NCI-H69 (cell line): ENCODE data around the gene DUSP15.

ENCODE experiments used
- DNase-seq: peaks from one replicate; lab custom pipeline; 2025; lab: John Stamatoyannopoulos, UW

DUSP15 gene

DNA sequence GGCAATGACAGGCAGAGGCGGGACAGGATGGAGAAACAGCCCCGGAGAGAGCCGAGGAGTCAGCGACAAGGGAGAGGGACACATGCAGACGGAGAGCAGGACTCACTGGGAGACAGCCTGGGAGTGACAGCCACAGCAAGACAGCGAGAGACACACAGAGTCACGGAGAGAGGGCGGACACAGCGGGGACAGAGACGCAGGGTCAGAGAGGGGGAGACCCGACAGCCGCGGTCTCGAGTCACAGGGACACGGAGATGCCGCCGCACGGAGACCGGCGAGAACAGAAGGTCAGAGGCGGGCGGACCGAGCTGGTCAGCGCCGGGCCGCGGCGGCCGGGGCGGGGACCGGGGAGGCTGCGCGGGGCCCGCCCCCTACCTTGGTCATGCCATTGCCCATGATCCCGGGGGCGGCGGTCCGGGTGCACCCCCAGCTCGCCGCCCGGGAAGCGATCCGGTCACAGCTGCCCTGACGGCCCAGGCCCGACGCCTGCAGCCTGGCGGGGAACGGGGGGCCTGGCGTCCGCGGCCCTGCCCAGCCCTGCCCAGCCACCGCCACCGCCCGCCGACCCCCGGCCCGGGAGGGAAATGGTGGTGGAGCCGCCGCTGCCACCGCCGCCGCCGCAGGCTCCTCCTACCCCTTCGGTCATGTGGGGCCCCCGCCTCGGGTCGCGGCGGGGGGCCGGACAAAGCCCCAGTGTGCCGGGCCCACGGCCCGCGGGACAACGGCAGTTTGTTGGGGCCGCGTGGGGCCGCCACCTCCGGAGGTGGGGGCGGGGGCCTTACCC lies at the start of gene DUSP15, which contains the start of gene TTLL9:
DUSP15 (minus strand) TSS at position 586 of the 784 bp plus-strand sequence; CDS start at position 396, 190 bp downstream.
TTLL9 (plus strand) TSS at position 693 of the 784 bp plus-strand sequence. CDS start 493 bp downstream, outside the sequence.
- DNase-seq = peak; percentile 69

- DNase-seq = no peak
Measured at GRCh38 chr20:31919410-31920155, 49.3 kb upstream of the DUSP15 start.

DNA sequence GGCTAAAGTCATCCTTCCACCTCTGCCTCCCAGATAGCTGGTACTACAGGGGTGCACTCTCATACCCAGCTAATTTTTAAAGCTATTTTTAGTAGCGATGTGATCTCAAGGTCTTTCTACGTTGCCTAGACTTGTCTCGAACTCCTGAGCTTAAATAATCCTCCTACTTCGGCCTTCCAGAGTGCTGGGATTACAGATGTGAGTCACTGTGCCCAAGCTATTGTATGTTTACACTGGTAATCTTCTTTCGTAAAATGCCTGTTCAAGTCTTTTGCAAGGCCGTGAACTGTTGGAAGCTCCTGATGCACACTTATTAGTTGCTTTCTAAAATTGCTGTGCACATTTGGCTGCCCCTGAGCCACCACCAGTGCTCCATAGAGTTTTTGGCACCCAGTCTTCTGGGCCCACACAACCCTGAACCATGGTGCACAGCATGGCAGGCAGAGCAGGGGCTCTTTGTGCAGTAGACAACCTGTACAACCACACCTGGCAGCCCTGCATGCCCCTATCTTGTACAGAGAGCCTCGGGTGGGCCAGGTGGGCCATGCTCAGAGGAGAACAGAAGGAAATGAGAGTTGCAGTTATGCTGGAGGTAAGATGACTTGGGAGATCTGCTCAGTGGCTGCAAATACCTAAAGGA lies 48.3 kb upstream of the DUSP15 start:
- no peak for DNase-seq

- DNase-seq = peak; percentile 54
Measured at GRCh38 chr20:31917962-31918412, 47.7 kb upstream of the DUSP15 start.

DNA sequence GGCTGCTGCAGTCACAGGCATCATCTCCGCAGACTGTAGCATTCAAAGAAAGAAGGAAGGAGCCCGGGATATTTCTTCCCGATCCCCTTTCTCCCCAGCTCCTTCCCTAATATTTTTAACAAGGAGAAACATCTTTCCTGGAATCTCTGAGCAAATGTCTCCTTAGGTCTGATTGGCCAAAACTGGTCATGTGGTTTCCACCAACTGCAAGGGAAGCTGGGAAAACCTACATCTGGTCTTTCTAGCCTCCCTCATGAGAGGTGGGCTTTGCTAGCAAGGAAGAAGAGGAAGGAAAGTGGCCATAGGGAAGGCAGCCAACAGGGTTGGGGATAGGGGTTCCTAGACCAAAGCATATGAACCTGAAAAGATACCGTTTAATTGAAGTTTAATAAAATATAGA lies 46.4 kb upstream of the DUSP15 start:
- no peak for DNase-seq

- peak; percentile 91 for DNase-seq
Measured at GRCh38 chr20:31915491-31916280, 45.4 kb upstream of the DUSP15 start.

DNA sequence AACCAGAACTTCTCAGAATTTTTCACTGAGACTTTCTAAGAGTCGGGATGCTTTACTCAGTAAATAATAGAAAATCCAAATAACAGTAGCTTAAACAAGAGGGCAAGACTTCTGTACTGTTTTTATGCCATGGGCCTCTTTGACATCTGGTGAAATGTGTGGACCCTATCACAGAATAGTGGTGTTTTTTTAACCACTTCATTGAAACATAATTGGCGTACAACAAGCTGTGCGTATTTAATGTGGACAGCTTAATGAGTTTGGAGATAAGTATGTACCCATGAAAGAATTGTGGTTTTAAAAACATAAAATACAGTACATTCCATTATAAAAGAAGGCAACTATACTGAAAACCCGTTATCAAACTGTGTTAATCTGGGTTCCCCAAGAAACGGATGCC lies 43.8 kb upstream of the DUSP15 start:
- peak; percentile 42 for DNase-seq

GRCh38 chr20:31913431-31914157 lies 43.3 kb upstream of the DUSP15 start:
- DNase-seq = no peak

DNA sequence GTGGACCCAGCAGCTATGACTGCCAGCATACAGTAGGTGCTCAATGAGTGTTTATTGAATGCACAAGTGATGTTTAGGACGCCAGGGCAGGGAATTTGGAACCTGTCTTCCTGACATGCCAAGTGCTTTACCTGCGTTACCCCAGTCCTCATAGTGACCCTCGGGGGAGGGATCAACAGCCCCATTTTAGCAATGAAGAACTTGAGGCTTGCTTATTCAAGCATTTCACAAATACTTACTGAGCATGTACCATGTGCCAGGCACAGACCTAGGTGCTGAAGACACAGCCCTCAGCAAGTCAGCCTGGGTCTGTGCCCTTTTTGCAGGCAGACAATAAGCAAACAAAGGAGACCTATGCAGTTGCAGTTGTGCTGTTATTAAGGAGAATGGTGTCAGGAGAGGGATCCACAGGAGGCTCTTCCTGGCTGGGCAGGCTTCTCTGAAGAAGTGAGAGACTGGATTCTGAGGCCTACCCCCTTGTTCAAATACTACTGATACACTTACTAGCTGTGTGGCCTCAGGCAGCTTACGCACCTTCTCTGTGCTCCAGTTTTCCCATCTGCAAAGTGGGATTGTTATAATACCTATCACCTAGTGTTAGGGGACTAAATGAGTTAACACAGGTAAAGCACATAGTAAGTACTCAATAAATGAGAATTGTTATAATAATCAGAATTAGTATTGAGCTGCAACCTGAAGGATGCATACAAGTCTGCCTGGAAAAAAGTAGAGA lies 39.9 kb upstream of the DUSP15 start:
- DNase-seq = peak; percentile 64

DNA sequence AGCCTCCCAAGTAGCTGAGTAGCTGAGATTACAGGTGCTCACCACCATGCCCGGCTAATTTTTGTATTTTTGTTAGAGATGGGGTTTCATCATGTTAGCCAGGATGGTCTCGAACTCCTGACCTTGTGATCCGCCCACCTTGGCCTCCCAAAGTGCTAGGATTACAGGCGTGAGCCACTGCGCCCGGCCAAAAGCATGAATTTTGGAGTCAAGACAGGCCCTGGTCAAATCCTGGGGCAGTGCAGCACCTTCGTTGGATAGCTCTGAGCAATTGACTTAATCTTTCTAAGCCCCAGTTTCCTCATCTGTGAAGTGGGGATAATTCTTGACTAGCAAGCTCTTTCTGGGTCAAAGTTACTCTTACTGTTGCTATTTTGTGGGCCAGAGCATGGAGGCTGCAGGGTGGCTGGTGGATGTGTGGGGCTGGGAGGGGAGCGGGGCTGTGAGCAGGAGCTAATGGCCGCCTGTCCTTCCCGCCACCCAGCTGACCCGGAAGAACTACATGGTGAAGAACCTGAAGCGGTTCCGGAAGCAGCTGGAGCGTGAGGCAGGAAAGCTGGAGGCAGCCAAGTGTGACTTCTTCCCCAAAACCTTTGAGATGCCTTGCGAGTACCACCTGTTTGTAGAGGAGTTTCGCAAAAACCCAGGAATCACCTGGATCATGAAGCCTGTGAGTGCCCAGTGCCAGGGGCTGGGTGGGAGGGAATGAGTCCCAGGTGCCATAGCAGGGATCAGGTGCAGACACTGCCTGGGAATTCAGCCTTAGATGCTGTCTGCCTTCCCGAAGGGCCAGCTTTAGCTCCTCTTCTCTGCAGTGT lies 39.1 kb upstream of the DUSP15 start:
- peak; percentile 15 for DNase-seq

- DNase-seq = no peak
Measured at GRCh38 chr20:31908424-31908823, 38.1 kb upstream of the DUSP15 start.

DNA sequence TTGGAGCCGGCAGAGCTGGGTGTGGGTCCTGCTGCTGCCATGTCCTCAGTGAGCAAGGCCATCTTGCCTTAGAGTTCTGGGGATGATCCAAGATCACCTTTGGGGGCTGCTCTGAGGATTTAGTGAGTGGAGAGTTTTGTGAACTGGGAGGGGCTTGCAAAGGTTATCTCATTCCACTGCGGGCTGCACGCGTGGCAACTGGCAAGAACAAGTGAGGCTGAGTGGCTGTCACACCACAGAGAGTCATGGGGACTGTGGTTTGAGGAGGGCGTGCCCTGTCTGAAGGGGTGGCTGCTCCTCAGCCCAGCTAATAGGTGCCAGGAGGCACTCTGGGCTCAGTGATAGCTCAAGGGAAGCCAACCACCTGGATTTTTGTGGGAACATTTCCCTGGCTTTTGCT lies 37.7 kb upstream of the DUSP15 start:
- no peak for DNase-seq

GRCh38 chr20:31907046-31907445 lies 36.7 kb upstream of the DUSP15 start:
- no peak for DNase-seq

GRCh38 chr20:31906001-31906400 lies 35.7 kb upstream of the DUSP15 start:
- no peak for DNase-seq

DNA sequence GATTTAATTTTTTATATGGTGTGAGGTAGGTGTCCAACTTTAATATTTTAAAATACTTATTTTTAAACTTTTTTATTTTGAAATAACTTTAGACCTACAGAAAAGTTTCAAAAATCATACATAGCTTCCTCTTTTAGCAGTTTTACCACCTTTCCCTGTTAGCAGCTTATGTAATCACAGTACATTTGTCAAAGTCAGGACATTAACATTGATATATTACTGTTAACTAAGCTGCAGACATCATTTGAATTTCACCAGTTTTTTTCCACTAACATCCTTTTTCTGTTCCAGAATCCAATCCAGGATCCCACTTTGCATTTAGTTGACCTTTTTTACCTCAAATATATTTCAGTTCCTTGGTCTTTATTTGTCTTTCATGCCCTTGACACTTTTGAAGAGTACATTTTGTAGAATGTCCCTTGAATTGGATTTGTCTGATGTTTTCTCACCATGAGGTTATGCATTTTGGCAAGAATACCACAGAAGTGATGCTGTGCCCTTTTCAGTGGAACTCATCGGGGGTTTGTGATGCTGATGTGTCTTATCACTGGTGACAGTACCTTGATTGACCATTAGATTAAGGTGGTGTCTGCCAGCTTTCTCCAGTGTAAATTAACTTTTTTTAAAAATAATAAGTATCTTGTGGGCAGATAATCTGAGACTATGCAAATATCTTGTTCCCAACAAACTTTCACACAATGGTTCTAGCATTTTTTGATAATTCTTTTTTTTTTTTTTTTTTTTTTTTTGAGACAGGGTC lies 33.5 kb upstream of the DUSP15 start:
- no peak for DNase-seq

DNA sequence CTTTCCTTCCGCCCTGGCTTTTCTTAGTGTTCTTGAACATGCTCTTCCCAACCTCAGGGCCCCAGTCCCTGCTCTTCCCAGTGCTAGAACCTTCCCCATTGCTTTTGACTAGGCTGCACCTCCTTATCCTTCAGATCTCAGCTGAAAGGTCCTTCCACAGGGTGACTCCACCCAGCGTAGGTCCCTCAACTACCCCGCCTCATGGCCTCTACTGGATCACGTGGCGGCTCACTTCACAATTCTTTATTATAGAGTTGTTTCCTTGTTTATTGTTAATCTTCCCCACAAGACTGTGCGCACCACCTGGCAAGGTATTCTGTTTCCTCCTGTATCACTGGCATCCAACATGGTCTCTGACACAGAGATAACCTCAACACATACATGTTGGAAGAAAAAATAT lies 31.3 kb upstream of the DUSP15 start:
- peak; percentile 70 for DNase-seq

GRCh38 chr20:31897541-31897940 lies 27.2 kb upstream of the DUSP15 start:
- DNase-seq = no peak

GRCh38 chr20:31896049-31896448 lies 25.7 kb upstream of the DUSP15 start:
- no peak for DNase-seq
